Thyroid gland (tissue), 4 donors: ENCODE data around the gene CANX. TPM values are rescaled to one million over a fixed set of nuclear protein-coding genes. Genes with fewer than 3 reads are reported as not detected.

Experiments used
- DNase-seq, 2 donors: peaks; one replicate each; pipeline ENCODE4 v3.0.0-alpha.2; 2019
- H3K27ac ChIP-seq, 3 donors: fragments of 200-600 bp; sonication (generic); 1 replicate in 2 of 3; 2 replicates in 1 of 3; pipeline ENCODE4 v1.5.1; 2016 to 2019; ENCODE audit warnings: mild to moderate bottlenecking in 1 of 3, moderate library complexity in 1 of 3
- H3K27me3 ChIP-seq: fragments of 200-600 bp; sonication (generic); one replicate; pipeline ENCODE4 v1.5.1; 2019
- H3K36me3 ChIP-seq, 2 donors: fragments of 200-600 bp; sonication (generic); one replicate each; pipeline ENCODE4 v1.5.1; 2016 to 2019
- H3K4me1 ChIP-seq, 2 donors: fragments of 200-600 bp; sonication (generic); one replicate each; pipeline ENCODE4 v1.5.1; 2017 to 2019
- H3K4me3 ChIP-seq, 3 donors: fragments of 200-600 bp; sonication (generic); replicated peaks in 1 of 3; 1 replicate in 2 of 3; 2 replicates in 1 of 3; pipeline ENCODE4 v1.5.1; 2016; ENCODE audit warnings: mild to moderate bottlenecking in 1 of 3
- H3K9me3 ChIP-seq: fragments of 200-600 bp; sonication (generic); one replicate; pipeline ENCODE4 v1.5.1; 2017
- POLR2A ChIP-seq, 2 donors: fragments of 450-650 bp; IDR thresholded peaks; one replicate each; pipeline ENCODE4 v1.6.1; 2017; ENCODE audit warnings: antibody characterized with exemption in 2 of 2, mild to moderate bottlenecking in 2 of 2, moderate library complexity in 1 of 2
- WGBS, 2 donors: methylation state at CpG; one replicate each; pipeline ENCODE4 v1.1.5; 2017; 5-methylcytosine and 5-hydroxymethylcytosine counted together
- intact Hi-C: fragments of 100-400 bp; cut with DNase I; formaldehyde crosslinking; loops from one replicate; pipeline ENCODE4 v1.15.1; 2023
- total RNA-seq, 4 donors: library from RNA; depleted of rRNA; stranded (reverse); fragments of >200 nt; gene quantifications; one replicate each; pipeline ENCODE4 v1.2.3, GENCODE V29; 2016
- TF ChIP-seq, protein P1 (sequence below), 6 experiments: fragments of 200-600 bp in 3 of 6; fragments of 450-650 bp in 3 of 6; sonication (generic) in 3 of 6; IDR thresholded peaks; one replicate each; pipeline ENCODE4 v1.5.1; 2016 to 2019; ENCODE audit warnings: antibody characterized with exemption in 6 of 6, mild to moderate bottlenecking in 2 of 6, inconsistent platforms in 1 of 6, moderate library complexity in 1 of 6

Gene CANX
- total RNA-seq, 4 donors from 2014 or later: 561 to 949 (median 856) TPM

DNA sequence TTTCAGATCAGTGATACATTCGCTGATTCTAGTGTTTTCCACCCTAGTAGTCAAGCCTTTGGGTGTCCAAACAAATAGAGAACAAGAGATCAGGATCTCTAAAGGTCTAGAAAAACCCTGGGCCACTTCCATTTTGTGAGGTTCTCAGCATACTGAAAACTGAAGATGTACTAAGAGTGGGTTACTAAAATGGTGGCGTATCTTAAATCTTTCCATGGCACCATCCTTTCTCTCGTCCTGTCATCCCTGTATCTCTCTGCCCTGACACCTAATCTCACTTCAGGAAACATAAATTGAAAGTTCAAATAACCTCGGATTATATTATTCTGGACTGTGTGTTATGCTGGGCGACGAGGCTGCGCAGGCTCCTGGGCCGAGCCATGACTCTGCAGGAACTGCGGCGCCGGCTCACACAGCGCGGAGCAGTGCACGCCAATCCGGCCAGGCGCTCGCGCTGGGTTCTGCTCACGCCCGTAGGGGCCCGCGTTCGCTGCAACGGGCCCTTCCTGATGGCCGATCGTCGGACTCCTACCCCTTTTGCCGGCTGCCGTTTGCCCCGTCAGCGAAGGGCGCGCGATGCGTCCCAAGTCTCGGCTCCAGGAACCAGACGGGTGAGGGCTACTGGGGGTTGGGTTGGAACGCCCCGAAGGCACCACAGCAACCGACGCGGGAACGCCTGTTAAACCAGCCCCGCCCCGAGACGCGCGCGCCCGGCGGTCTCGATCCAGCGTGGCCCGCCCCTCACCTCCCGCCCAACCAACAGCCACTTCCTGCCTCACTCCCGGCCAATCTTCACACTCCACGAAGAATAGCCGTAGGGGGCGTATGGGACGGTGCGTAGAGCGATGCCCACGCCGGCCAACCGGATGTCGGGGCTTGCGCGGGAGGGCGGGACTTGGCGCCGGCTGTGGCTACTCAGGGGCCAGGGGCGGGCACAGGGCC is 503 bp upstream of the CANX start:
- peak overlapping the region; percentile 95 to 97 (median 97) for H3K27ac ChIP-seq
- TF ChIP-seq POLR2A (IDR thresholded peaks at IDR 0.05): peak; percentile 68 to 95
- TF ChIP-seq, protein P1, sequence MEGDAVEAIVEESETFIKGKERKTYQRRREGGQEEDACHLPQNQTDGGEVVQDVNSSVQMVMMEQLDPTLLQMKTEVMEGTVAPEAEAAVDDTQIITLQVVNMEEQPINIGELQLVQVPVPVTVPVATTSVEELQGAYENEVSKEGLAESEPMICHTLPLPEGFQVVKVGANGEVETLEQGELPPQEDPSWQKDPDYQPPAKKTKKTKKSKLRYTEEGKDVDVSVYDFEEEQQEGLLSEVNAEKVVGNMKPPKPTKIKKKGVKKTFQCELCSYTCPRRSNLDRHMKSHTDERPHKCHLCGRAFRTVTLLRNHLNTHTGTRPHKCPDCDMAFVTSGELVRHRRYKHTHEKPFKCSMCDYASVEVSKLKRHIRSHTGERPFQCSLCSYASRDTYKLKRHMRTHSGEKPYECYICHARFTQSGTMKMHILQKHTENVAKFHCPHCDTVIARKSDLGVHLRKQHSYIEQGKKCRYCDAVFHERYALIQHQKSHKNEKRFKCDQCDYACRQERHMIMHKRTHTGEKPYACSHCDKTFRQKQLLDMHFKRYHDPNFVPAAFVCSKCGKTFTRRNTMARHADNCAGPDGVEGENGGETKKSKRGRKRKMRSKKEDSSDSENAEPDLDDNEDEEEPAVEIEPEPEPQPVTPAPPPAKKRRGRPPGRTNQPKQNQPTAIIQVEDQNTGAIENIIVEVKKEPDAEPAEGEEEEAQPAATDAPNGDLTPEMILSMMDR (IDR thresholded peaks at IDR 0.05): no peak
- no peaks in the 10 kb centered on the region for H3K36me3 ChIP-seq
- 2 to 10% methylated on average over 10 to 41 of the region's 72 CpGs for WGBS, 2 donors
- DNase-seq: peak; percentile 99
- peaks cover 16 to 17% of the 10 kb centered on the region in 2 donors for H3K4me1 ChIP-seq
- intact Hi-C loops: no loop called here
- H3K27me3 ChIP-seq: no peaks in the 10 kb centered on the region
- H3K9me3 ChIP-seq: no peaks in the 10 kb centered on the region
- peak overlapping the region; percentile 36 to 97 (median 47) for H3K4me3 ChIP-seq

DNA sequence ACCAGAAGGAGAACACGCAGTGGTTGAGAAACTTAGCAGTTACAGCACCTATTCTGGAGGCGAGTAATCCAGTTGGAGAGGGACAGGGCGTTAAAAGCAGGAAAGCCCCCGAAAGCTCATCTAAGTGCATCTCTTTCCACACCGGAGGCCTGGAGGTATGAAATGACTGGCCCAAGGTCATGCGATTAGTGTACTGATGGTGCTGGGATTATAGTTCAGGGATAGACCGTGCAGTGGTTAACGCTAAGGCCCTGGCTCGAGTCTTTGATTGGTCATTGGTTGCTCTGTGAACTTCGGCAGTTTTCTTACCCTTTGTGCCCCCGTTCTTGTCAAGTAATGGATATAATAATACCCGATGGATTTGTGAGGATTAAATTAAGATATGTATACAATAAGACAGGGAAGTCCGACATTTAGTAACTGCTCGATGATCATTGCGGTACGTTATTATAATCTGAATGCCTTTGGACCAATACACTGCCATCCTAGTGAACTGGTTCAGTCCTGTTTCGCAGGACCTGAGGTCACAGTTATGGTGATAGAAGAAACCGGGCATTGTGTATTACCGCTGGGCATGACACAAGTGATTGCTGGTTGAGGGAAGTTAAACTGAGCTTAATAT is 960 bp downstream of the CANX start:
- DNase-seq: peak; percentile 19 to 24
- intact Hi-C loops: no loop called here
- 2% methylated on average over 19 of the region's 19 CpGs for WGBS, 2 donors

DNA sequence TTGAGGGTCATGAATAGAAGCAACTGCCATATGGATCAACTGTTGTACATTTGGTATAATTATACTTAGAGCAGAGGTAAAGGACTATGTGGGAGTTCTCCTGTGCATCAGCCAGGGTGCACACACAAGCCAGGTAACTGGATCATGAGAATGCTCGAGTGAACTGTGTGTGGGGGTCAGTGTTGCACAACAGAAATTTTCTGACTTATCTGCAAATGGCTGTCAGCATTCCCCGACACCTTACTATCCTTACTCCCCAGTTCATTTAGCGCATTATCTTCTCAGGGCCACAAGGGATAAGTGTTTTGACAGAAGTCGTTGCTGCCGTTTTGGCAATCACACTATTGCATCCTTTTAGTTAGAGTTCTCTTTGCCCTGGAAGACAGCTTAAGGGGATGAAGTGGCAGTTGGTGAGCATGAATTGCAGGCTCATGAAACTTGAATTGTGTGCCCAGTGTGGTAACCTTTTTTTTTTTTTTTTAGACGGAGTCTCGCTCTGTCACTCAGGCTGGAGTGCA is 1.7 kb downstream of the CANX start:
- DNase-seq: peak; percentile 23 to 31
- 47 to 51% methylated on average over 7 of the region's 7 CpGs for WGBS, 2 donors
- Histone ChIP-seq H3K36me3 (peaks cover 0 to 6% of the 10 kb centered on the region in 2 donors), H3K4me3 (peak overlapping the region in 2 of 3 donors; percentile 95 to 97), H3K27me3 (no peaks in the 10 kb centered on the region), H3K27ac (no peak overlapping the region), H3K4me1 (peaks cover 16 to 17% of the 10 kb centered on the region in 2 donors), H3K9me3 (no peaks in the 10 kb centered on the region)
- intact Hi-C loops: no loop called here
- TF ChIP-seq POLR2A (IDR thresholded peaks at IDR 0.05): no peak
- TF ChIP-seq, protein P1 (IDR thresholded peaks at IDR 0.05): no peak

More for the DNA sequence above, 960 bp downstream of the CANX start:
- peak overlapping the region; percentile 51 to 97 (median 95) for H3K4me3 ChIP-seq
- peaks cover 0 to 6% of the 10 kb centered on the region in 2 donors for H3K36me3 ChIP-seq
- TF ChIP-seq, protein P1 (IDR thresholded peaks at IDR 0.05): no peak
- TF ChIP-seq POLR2A (IDR thresholded peaks at IDR 0.05): no peak
- no peaks in the 10 kb centered on the region for H3K9me3 ChIP-seq
- H3K27ac ChIP-seq: peak overlapping the region; percentile 95 to 97 (median 97)
- H3K4me1 ChIP-seq: peaks cover 16 to 17% of the 10 kb centered on the region in 2 donors
- H3K27me3 ChIP-seq: no peaks in the 10 kb centered on the region

DNA sequence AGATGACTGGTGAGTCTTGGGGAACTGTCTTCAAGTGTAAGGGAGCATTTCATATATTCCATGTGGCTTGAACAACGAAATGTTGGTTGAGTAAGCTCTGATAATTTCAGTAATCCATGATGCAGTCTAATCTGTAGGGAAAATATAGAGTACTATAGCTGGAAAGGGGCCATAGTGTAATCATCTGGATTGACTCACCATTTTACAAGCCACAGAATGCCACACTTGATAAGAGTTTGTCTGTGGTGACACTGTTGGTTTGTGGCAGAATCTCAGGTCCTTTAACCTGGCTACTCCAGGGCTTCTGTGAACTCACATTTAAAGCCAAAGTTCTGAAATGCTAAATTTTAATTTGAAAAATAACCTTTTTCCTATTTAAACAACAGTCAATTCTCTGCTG is 17.5 kb downstream of the CANX start:
- Histone ChIP-seq H3K27ac (no peak overlapping the region), H3K9me3 (no peaks in the 10 kb centered on the region), H3K4me1 (no peaks in the 10 kb centered on the region), H3K27me3 (no peaks in the 10 kb centered on the region), H3K4me3 (no peak overlapping the region), H3K36me3 (peaks cover 77 to 80% of the 10 kb centered on the region in 2 donors)
- no peak for TF ChIP-seq POLR2A (IDR thresholded peaks at IDR 0.05)
- TF ChIP-seq, protein P1 (IDR thresholded peaks at IDR 0.05): no peak
- WGBS, 2 donors: 94 to 100% methylated on average over 1 of the region's 1 CpG
- intact Hi-C loops: no loop called here
- no peak for DNase-seq
